HepG2 (cell line): ENCODE measurements around the gene ATG7. TPM values are rescaled to one million over a fixed set of nuclear protein-coding genes. Genes with fewer than 3 reads are reported as not detected.

Source experiments
- ATAC-seq: fragments of 200-7000 bp; cut with Tn5 transposase; 3 replicates; pipeline ENCODE4 v1.9.1; 2020; ENCODE audit warnings: mild to moderate bottlenecking, moderate library complexity
- BruUV-seq: library from RNA; stranded (reverse); fragments of 400-500 nt; replicated peaks from 2 replicates; lab custom pipeline; 2021; lab: Mats Ljungman, UMichigan
- CTCF ChIA-PET: fragments of 300-600 bp; formaldehyde crosslinking; extraction: SDS; loops from one replicate; lab custom pipeline; 2021; ENCODE audit warnings: low total read pairs, inconsistent platforms, low intra/inter-chr PET ratio; lab: Yijun Ruan, JAX
- POLR2A ChIA-PET: fragments of 350-600 bp; sonication (Branson Sonifier 250); formaldehyde crosslinking; loops from one replicate; lab custom pipeline; 2020; ENCODE audit warnings: antibody characterized with exemption, inconsistent platforms; lab: Yijun Ruan, JAX
- DNase-seq: peaks from one replicate; pipeline ENCODE4 v3.0.0-alpha.2; 2015; ENCODE audit warnings: low spot score
- FAIRE-seq: peaks from 3 replicates; lab custom pipeline; 2011; peaks lifted over from hg19 to GRCh38; lab: Jason Lieb, UNC
- H2AFZ ChIP-seq: one replicate; pipeline ENCODE4 v1.6.1; 2011; ENCODE audit warnings: low read length, inconsistent platforms
- H3K27ac ChIP-seq: fragments of 300-600 bp; 3 replicates; pipeline ENCODE4 v1.8.0; 2011; ENCODE audit warnings: mixed run types, mild to moderate bottlenecking, mixed read lengths, low read length, inconsistent platforms; ENCODE audit not compliant: insufficient read depth; ENCODE audit errors: extremely low read length
- H3K27me3 ChIP-seq, 2 experiments: fragments of 200-600 bp in 1 of 2; 2 replicates in 1 of 2; 3 replicates in 1 of 2; pipeline versions ENCODE4 v1.6.0 to v1.8.0; 2011; ENCODE audit warnings: low read length in 2 of 2, mild to moderate bottlenecking in 2 of 2, moderate library complexity in 2 of 2, inconsistent platforms in 1 of 2; ENCODE audit not compliant: insufficient read depth in 2 of 2, control insufficient read depth in 1 of 2
- H3K36me3 ChIP-seq, 2 experiments: fragments of 200-600 bp in 1 of 2; replicated peaks in 1 of 2; 2 replicates in 1 of 2; 3 replicates in 1 of 2; pipeline versions ENCODE4 v1.5.1 to v1.8.0; 2011; ENCODE audit warnings: low read length in 2 of 2, inconsistent platforms in 1 of 2; ENCODE audit not compliant: insufficient read depth in 2 of 2, control insufficient read depth in 1 of 2
- H3K4me1 ChIP-seq: 2 replicates; pipeline ENCODE4 v1.5.1; 2012; ENCODE audit warnings: low read length, inconsistent platforms; ENCODE audit not compliant: insufficient read depth
- H3K4me2 ChIP-seq: 2 replicates; pipeline ENCODE4 v1.6.0; 2011; ENCODE audit warnings: low read depth, low read length, inconsistent platforms
- H3K4me3 ChIP-seq, 3 experiments: fragments of 200-600 bp in 1 of 3; sonication (generic), shearing (Covaris generic) in 1 of 3; replicated peaks in 1 of 3; 2 replicates each; pipeline ENCODE4 v1.5.1; 2011 to 2016; ENCODE audit warnings: low read length in 3 of 3, inconsistent platforms in 2 of 3, low read depth in 2 of 3, mild to moderate bottlenecking in 2 of 3, control low read depth in 1 of 3, mixed read lengths in 1 of 3; ENCODE audit not compliant: insufficient read depth in 1 of 3
- H3K79me2 ChIP-seq: one replicate; pipeline ENCODE4 v1.6.1; 2011; ENCODE audit warnings: low read length, inconsistent platforms; ENCODE audit not compliant: insufficient read depth
- H3K9ac ChIP-seq: 2 replicates; pipeline ENCODE4 v1.6.0; 2011; ENCODE audit warnings: mild to moderate bottlenecking, low read depth, low read length, inconsistent platforms; ENCODE audit not compliant: insufficient read depth
- H3K9me3 ChIP-seq: 2 replicates; pipeline ENCODE4 v1.5.1; 2012; ENCODE audit warnings: mild to moderate bottlenecking, low read length
- H4K20me1 ChIP-seq: 2 replicates; pipeline ENCODE4 v1.6.0; 2011; ENCODE audit warnings: inconsistent platforms, mild to moderate bottlenecking, low read length, moderate library complexity; ENCODE audit not compliant: insufficient read depth
- AGO1 ChIP-seq: fragments of 200-400 bp; formaldehyde crosslinking; IDR thresholded peaks from 2 replicates; pipeline ENCODE4 v1.6.1; 2017; ENCODE audit warnings: mild to moderate bottlenecking, low read depth, low read length, moderate library complexity; ENCODE audit not compliant: poor library complexity, severe bottlenecking
- FOXM1 ChIP-seq: sonication (generic); formaldehyde crosslinking; IDR thresholded peaks from 2 replicates; pipeline ENCODE4 v1.5.0; 2020; ENCODE audit warnings: missing genetic modification reagents
- IRF1 ChIP-seq: sonication (generic); formaldehyde crosslinking; IDR thresholded peaks from 2 replicates; pipeline ENCODE4 v1.4.0; 2020; ENCODE audit warnings: low read depth, mild to moderate bottlenecking, missing genetic modification reagents
- KLF16 ChIP-seq, 2 experiments: sonication (generic) in 1 of 2; formaldehyde crosslinking in 1 of 2; IDR thresholded peaks; 2 replicates each; pipeline versions ENCODE4 v1.6.1 to v1.8.0; 2016 to 2023; ENCODE audit warnings: missing genetic modification reagents in 2 of 2, missing compliant biosample characterization in 1 of 2
- MIXL1 ChIP-seq: IDR thresholded peaks from 2 replicates; pipeline ENCODE4 v1.6.1; 2016
- SAFB2 ChIP-seq: sonication (generic); formaldehyde crosslinking; IDR thresholded peaks from 2 replicates; pipeline ENCODE4 v1.5.1; 2020; ENCODE audit warnings: missing genetic modification reagents, low read depth, mild to moderate bottlenecking, borderline replicate concordance
- ZFP62 ChIP-seq: sonication (generic); formaldehyde crosslinking; IDR thresholded peaks from 2 replicates; pipeline ENCODE4 v1.4.0; 2020; ENCODE audit warnings: missing genetic modification reagents
- ZNF10 ChIP-seq: sonication (generic); formaldehyde crosslinking; IDR thresholded peaks from 2 replicates; pipeline ENCODE4 v1.4.0; 2020; ENCODE audit warnings: mild to moderate bottlenecking, low read depth, missing genetic modification reagents, borderline replicate concordance
- ZNF17 ChIP-seq: sonication (generic); formaldehyde crosslinking; IDR thresholded peaks from 2 replicates; pipeline ENCODE4 v1.5.0; 2020; ENCODE audit warnings: mild to moderate bottlenecking, missing genetic modification reagents
- ZNF205 ChIP-seq: IDR thresholded peaks from 2 replicates; pipeline ENCODE4 v1.6.1; 2018; ENCODE audit warnings: missing biosample characterization, missing genetic modification reagents
- ZNF460 ChIP-seq: sonication (generic); formaldehyde crosslinking; IDR thresholded peaks from 2 replicates; pipeline ENCODE4 v1.5.1; 2020; ENCODE audit warnings: missing genetic modification reagents, mild to moderate bottlenecking, borderline replicate concordance
- ZNF468 ChIP-seq: sonication (generic); formaldehyde crosslinking; IDR thresholded peaks from 2 replicates; pipeline ENCODE4 v1.8.0; 2022; ENCODE audit warnings: mild to moderate bottlenecking, moderate library complexity, missing genetic modification reagents
- ZNF639 ChIP-seq: conservative IDR thresholded peaks from 2 replicates; pipeline ENCODE4 v1.6.1; 2018; ENCODE audit warnings: missing genetic modification reagents
- ZNF7 ChIP-seq: IDR thresholded peaks from 2 replicates; pipeline ENCODE4 v1.6.1; 2016; ENCODE audit warnings: missing biosample characterization, missing genetic modification reagents
- ZNF749 ChIP-seq: sonication (generic); formaldehyde crosslinking; IDR thresholded peaks from 2 replicates; pipeline ENCODE4 v1.8.0; 2022; ENCODE audit warnings: mild to moderate bottlenecking, missing genetic modification reagents, moderate library complexity, borderline replicate concordance
- WGBS: methylation state at CpG from one replicate; pipeline ENCODE4 v1.1.6; 2017; ENCODE audit warnings: low lambda C conversion rate; 5-methylcytosine and 5-hydroxymethylcytosine counted together
- in situ Hi-C: cut with HindIII; loops from 2 replicates; pipeline ENCODE4 v1.10.0; 2017; ENCODE audit warnings: low pct_unique_long_range_greater_than_20kb; ENCODE audit not compliant: extremely low pct_ligation_motif_present
- intact Hi-C: fragments of 100-400 bp; cut with micrococcal nuclease; formaldehyde crosslinking; loops from one replicate; pipeline ENCODE4 v1.10.0; 2022; ENCODE audit not compliant: unreplicated experiment
- polyA plus RNA-seq, 8 experiments: library from polyadenylated mRNA; depleted of rRNA in 3 of 8; stranded (reverse) in 7 of 8; unstranded in 1 of 8; fragments of >200 nt; fragmentation: Illumina TruSeq in 4 of 8; extraction: Trizol in 4 of 8; gene quantifications; 2 replicates each; pipeline versions ENCODE4 v1.2.1 to v1.2.3, GENCODE V29; 2011 to 2016; ENCODE audit warnings: low read depth in 4 of 8, missing spikeins in 1 of 8, mixed read lengths in 1 of 8; ENCODE audit not compliant: insufficient read depth in 1 of 8
- total RNA-seq, 5 experiments: library from RNA; depleted of rRNA; stranded (reverse); fragments of >200 nt; fragmentation: Illumina TruSeq; extraction: Trizol; gene quantifications; 2 replicates each; pipeline ENCODE4 v1.2.3, GENCODE V29; 2016; ENCODE audit warnings: low read depth in 1 of 5
- TF ChIP-seq, protein P1 (sequence below): sonication (generic); formaldehyde crosslinking; IDR thresholded peaks from 2 replicates; pipeline ENCODE4 v1.4.0; 2020; ENCODE audit warnings: mild to moderate bottlenecking, missing genetic modification reagents
- TF ChIP-seq, protein P2 (sequence below): sonication (generic); formaldehyde crosslinking; IDR thresholded peaks from 2 replicates; pipeline ENCODE4 v1.9.0; 2021; ENCODE audit warnings: missing genetic modification reagents, mild to moderate bottlenecking, borderline replicate concordance

The ATG7 gene
- total and polyA plus RNA-seq, 2 of the 13 experiments (the other 11 are each of a cell fraction or from before 2014, with no cell fraction given) = 7.8 to 22.1 TPM

DNA sequence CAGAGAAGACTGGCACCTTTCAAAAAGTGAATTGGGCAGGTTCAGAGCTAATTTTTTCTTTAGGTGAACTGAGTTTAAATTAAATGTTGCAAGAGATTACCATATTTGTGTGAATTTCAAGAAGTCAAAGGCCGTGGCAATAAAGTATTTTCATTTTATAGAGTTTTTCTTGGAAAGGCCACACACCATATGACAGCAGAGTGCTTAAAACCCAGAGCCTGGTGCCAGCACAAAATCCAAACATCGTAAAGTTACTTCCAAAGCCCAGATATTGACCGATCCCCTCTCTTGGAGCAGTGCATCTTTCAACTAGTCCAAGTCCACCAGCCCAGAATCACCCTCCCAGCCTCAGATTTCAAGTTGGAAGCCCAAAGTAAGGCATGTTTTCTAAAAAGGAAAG, 207.0 kb downstream of the ATG7 start:
- Histone ChIP-seq H3K36me3 (no peaks in the 10 kb centered on the region), H3K27ac (no peak overlapping the region), H3K9ac (no peak overlapping the region), H2AFZ (no peak overlapping the region), H3K9me3 (no peaks in the 10 kb centered on the region), H3K27me3 (no peaks in the 10 kb centered on the region), H3K79me2 (no peaks in the 10 kb centered on the region), H4K20me1 (no peaks in the 10 kb centered on the region), H3K4me2 (no peak overlapping the region), H3K4me1 (peaks cover 23% of the 10 kb centered on the region), H3K4me3 (no peak overlapping the region)
- intact Hi-C loops = no loop called here
- no TSS peak for BruUV-seq
- DNase-seq = no peak
- ChIA-PET CTCF (no interaction called here), POLR2A (no interaction called here)
- TF ChIP-seq ZNF17 (CRISPR knock-in tag) (no peak), ZNF460 (CRISPR knock-in tag) (no peak), ZNF468 (CRISPR knock-in tag) (no peak), IRF1 (CRISPR knock-in tag) (no peak), ZNF749 (CRISPR knock-in tag) (no peak), ZNF10 (CRISPR knock-in tag) (no peak), SAFB2 (CRISPR knock-in tag) (no peak), KLF16 (CRISPR knock-in tag; IDR thresholded peaks at IDR 0.05) (no peak), ZFP62 (CRISPR knock-in tag) (no peak), FOXM1 (CRISPR knock-in tag) (no peak), ZNF205 (CRISPR knock-in tag) (no peak), MIXL1 (CRISPR knock-in tag) (no peak), AGO1 (no peak), ZNF639 (no peak), ZNF7 (CRISPR knock-in tag) (no peak)
- TF ChIP-seq, protein P1, sequence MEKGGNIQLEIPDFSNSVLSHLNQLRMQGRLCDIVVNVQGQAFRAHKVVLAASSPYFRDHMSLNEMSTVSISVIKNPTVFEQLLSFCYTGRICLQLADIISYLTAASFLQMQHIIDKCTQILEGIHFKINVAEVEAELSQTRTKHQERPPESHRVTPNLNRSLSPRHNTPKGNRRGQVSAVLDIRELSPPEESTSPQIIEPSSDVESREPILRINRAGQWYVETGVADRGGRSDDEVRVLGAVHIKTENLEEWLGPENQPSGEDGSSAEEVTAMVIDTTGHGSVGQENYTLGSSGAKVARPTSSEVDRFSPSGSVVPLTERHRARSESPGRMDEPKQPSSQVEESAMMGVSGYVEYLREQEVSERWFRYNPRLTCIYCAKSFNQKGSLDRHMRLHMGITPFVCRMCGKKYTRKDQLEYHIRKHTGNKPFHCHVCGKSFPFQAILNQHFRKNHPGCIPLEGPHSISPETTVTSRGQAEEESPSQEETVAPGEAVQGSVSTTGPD = no peak
- TF ChIP-seq, protein P2, sequence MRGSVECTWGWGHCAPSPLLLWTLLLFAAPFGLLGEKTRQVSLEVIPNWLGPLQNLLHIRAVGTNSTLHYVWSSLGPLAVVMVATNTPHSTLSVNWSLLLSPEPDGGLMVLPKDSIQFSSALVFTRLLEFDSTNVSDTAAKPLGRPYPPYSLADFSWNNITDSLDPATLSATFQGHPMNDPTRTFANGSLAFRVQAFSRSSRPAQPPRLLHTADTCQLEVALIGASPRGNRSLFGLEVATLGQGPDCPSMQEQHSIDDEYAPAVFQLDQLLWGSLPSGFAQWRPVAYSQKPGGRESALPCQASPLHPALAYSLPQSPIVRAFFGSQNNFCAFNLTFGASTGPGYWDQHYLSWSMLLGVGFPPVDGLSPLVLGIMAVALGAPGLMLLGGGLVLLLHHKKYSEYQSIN (CRISPR knock-in tag) = no peak
- in situ Hi-C loops = no loop called here
- 100% methylated on average over 3 of the region's 3 CpGs for WGBS
- FAIRE-seq = no peak
- ATAC-seq = no peak
